ENCODE measurements around the gene ACE.

Gene ACE

GRCh38 chr17:63487014-63487339 is 10.1 kb downstream of the ACE start:
- DNase-seq (ENCODE audit: low spot score), result no peak
- H3K27ac ChIP-seq, result no peak overlapping the region
- ChIA-PET CTCF (interaction anchor here (1.1 to 2.2 kb wide), 2 partner anchors 50 to 62 kb away, joined by 4 to 10 read pairs; no protein-coding TSS in a partner anchor), POLR2A (ENCODE audit: low non-redundant PET) (no interaction called here)
- no peak for TF ChIP-seq CTCF (conservative IDR thresholded peaks at IDR 0.05; ENCODE audit: low read depth)

GRCh38 chr17:63488851-63489250 is 12.0 kb downstream of the ACE start:
- POLR2A ChIA-PET (ENCODE audit: low non-redundant PET), result no interaction called here
- CTCF ChIA-PET, result interaction anchor here (1.0 kb wide), 1 partner anchor 10 kb away, joined by 3 read pairs; no protein-coding TSS in a partner anchor
- no peak for TF ChIP-seq CTCF (conservative IDR thresholded peaks at IDR 0.05; ENCODE audit: low read depth)
- no peak for DNase-seq (ENCODE audit: low spot score)
- H3K27ac ChIP-seq, result no peak overlapping the region

- TF ChIP-seq CTCF (conservative IDR thresholded peaks at IDR 0.05; ENCODE audit: low read depth), result no peak
- no peak overlapping the region for H3K27ac ChIP-seq
- CTCF ChIA-PET, result no interaction called here
- POLR2A ChIA-PET (ENCODE audit: low non-redundant PET), result no interaction called here
- DNase-seq (ENCODE audit: low spot score), result no peak
Measured at GRCh38 chr17:63489291-63489690, 12.4 kb downstream of the ACE start.

GRCh38 chr17:63490329-63490728 is 13.5 kb downstream of the ACE start:
- ChIA-PET POLR2A (ENCODE audit: low non-redundant PET) (no interaction called here), CTCF (interaction anchor here (0.7 to 0.9 kb wide), 2 partner anchors 55 to 456 kb away, joined by 3 to 6 read pairs; no protein-coding TSS in a partner anchor)
- no peak overlapping the region for H3K27ac ChIP-seq
- DNase-seq (ENCODE audit: low spot score), result no peak
- TF ChIP-seq CTCF (conservative IDR thresholded peaks at IDR 0.05; ENCODE audit: low read depth), result no peak

GRCh38 chr17:63490858-63491400 is 14.1 kb downstream of the ACE start:
- CTCF ChIA-PET, result no interaction called here
- no peak overlapping the region for H3K27ac ChIP-seq
- POLR2A ChIA-PET (ENCODE audit: low non-redundant PET), result no interaction called here
- no peak for TF ChIP-seq CTCF (conservative IDR thresholded peaks at IDR 0.05; ENCODE audit: low read depth)
- no peak for DNase-seq (ENCODE audit: low spot score)

GRCh38 chr17:63491413-63491812 is 14.6 kb downstream of the ACE start:
- CTCF ChIA-PET, result no interaction called here

More at GRCh38 chr17:63491413-63491812, 14.6 kb downstream of the ACE start:
- POLR2A ChIA-PET (ENCODE audit: low non-redundant PET), result no interaction called here
- TF ChIP-seq CTCF (conservative IDR thresholded peaks at IDR 0.05; ENCODE audit: low read depth), result no peak
- no peak overlapping the region for H3K27ac ChIP-seq
- DNase-seq (ENCODE audit: low spot score), result no peak
